Stimulated activated CD4-positive, alpha-beta T cell treated with anti-CD3 and anti-CD28 coated beads, TNF-alpha, amount 100 ng/mL, for 1 hour (primary cell): ENCODE results near the gene STRBP.
"Not testable (repeated sequence)": the region's sequence is repeated elsewhere in the genome, so short reads cannot be mapped to it uniquely, and the experiment has no call there.

Experiments used
- DNase-seq, 3 donors: peaks; one replicate each; pipeline ENCODE4 v3.0.0-alpha.2; 2020; ENCODE audit warnings: low read depth in 3 of 3, low spot score in 1 of 3

The STRBP gene

DNA sequence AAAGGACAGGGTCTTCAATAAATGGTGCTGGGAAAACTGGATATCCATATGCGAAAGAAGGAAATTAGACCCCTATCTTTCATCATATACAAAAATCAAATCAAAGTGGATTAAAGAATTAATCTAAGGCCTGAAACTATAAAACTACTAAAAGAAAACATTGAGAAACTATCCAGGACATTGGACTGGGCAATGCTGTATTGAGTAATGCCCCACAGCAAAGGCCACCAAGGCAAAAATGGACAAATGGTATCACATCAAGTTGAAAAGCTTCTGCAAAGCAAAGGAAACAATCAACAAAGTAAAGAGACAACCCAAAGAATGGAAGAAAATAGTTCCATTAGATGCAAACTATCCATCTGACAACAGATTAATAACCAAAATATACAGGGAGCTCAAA lies 72.3 kb downstream of the STRBP start:
- no peak for DNase-seq

GRCh38 chr9:123194023-123194422 lies 74.4 kb downstream of the STRBP start:
- no peak for DNase-seq

DNA sequence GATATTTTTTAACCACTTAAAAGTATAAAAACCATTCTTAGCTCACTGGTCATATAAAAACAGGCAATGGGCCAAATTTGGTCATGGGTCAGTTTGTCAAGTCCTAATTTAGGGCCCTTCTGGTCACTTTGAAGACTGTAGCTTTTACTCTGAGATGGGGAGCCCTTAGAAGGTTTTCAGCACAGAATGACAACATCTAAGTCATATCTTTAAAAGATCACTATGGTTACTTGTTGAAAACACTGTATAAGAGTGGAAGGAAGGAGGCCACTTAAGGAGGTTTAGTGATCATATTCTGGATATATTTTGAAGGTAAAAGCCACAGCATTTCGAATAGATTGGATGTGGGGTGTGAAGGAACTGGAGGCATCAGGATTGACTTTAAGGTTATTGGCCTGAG lies 76.7 kb downstream of the STRBP start:
- DNase-seq, result no peak

GRCh38 chr9:123191260-123191659 lies 77.1 kb downstream of the STRBP start:
- no peak for DNase-seq

DNA sequence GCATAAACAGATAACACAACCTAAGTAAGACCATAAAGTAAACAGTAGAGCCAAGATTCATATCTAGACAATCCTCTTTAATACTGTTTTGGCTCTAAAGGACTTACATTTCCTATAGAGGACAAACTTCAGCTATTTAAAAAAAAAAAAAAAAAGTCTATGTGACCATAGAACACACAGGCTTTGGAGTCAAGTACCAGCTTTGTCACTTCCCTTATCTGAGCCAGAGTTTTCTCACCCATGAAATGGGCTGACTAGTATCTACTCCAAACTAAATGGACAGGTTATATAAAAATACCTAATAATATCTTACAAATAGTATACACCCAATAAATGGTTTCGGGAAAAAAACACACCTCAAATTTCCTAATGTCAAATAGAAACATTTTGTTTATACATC lies 81.3 kb downstream of the STRBP start:
- DNase-seq, result no peak

DNA sequence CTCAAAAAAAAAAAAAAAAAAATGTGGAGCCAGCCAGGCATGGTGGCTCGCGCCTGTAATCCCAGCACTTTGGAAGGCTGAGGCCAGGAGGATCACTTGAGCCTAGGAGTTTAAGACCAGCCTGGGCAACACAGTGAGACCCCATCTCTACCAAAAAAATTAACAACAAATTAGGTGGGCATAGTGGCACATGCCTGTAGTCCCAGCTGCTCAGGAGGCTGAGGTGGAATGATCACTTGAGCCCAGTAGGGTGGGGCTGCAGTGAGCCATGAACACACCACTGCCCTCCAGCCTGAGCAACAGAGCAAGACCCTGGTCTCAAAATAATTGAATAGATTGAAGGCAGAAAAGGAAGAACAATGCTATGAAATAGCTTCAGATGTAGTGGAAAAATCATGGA lies 82.4 kb downstream of the STRBP start:
- DNase-seq, result not testable (repeated sequence)

DNA sequence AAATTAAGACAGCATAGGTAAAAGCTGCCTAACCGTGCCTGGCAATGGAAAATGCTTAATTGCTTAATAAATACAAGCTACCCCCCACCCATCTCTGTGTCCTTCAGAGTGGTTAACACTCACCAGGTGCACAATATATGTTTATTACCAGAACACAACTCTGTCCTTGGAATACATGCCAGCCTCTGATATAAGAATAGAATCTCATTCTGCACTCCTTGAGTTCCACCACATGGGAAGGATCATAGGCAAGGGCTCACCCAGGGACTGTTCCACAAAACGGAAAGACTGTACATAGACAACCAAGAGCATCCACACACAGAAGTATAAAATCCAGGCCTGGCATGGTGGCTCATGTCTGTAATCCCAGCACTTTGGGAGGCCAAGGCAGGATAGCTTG lies 91.4 kb downstream of the STRBP start:
- no peak for DNase-seq

DNA sequence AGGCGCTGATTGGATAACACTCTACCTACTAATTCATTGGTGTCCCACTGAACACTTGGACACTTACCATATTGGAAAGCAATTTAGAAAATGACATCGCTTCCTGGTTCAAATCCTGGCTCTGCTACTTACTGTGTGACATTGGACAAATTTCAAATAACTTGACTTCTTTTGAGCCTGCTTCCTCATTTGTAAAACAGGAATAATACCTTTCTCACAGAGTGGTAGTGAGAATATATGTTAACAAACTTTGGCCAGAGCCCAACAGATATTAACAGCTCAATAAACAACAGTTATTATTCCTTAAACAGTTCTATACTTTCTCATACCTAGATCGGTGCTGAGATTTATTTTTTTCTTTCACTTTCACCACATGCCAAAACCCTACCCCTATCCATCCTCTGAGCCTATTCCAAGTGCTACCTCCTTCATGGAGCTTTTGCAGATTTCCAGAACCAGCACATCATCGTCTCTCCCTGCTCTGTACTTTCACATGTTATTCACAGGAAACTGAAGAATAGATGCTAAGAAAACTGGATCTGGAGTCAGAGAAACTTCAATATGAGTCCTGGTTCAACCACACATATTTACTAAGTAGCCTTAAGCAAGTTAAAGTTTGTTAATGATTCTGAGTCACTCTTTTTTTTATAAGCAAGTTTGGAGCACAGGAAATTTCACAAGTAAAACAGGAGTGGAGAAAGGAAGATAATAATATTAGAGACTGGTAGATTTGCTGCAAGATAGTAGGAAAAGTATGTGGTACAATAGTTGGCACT lies 92.3 kb downstream of the STRBP start:
- DNase-seq, result no peak

GRCh38 chr9:123174887-123175518 lies 93.4 kb downstream of the STRBP start:
- no peak for DNase-seq

DNA sequence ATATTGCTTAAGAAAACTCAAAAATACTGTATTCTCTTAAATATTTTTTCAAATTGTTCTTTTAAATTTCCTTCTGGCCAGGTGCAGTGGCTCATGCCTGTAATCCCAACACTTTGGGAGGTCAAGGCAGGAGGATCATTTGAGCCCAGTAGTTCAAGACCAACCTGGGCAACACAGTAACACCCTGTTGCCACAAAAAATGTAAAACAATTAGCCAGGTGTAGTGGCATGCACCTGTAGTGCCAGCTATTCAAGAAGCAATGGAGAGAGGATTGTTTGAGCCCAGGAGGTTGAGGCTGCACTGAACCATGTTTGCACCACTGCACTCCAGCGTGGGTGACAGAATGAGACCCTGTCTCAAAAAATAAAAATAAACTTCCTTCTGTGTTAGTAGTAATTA lies 94.3 kb downstream of the STRBP start:
- no peak for DNase-seq

DNA sequence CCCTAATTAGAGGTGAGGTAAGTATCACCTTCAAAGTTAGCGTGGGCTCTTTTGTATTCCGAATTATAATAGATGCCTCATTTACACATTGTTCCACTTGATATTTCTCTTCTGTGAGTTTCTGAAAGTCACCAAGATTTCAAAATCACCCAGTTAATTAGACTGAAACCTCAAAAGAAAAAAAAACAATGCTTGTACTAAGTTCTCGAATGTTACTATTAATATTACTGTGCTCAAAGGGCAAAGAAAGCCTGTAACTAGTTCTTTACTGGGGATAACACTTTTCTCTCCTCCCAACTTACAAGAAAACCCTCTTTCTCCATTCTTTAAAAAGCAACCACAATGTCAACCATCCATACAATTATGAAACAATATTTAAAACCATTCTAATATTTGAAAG lies 98.5 kb downstream of the STRBP start:
- DNase-seq, result no peak

- no peak for DNase-seq
Measured at GRCh38 chr9:123168586-123168985, 99.8 kb downstream of the STRBP start.

DNA sequence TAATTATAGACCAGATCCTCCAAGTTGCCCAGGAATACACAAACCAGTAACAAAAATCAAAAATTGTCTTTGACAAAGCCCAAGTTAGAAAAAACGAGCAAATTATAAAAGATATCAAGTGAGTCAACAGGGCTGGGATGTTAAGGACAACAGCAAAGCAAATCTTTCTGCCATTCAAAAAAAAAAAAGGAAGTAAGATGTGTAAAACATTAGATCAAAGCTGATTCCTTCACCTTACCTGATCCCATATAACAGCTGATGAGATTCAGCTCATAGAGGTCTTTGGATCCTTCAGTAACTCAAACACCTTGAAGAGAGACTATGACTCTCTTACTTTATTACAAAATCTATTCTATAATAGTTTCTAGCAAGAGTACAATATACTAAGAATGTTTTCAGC lies 100.9 kb downstream of the STRBP start:
- no peak for DNase-seq

DNA sequence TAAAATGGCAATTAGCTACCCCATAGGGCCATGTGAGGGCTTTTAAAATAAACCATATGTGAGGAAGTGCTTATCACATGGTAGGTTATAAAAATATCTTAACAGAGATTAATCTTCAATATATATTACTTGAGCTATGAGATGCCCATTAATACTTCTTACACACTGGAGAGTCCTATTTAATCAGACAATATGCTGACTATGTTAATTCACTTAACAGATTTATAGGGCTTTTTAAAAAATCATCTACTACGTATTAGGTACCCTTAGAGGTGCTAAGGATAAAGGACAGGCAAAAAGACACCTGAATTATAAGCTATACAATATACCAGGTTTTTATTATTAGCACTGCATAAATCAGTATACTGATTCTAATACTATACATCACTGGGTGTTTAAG lies 102.6 kb downstream of the STRBP start:
- DNase-seq, result no peak

DNA sequence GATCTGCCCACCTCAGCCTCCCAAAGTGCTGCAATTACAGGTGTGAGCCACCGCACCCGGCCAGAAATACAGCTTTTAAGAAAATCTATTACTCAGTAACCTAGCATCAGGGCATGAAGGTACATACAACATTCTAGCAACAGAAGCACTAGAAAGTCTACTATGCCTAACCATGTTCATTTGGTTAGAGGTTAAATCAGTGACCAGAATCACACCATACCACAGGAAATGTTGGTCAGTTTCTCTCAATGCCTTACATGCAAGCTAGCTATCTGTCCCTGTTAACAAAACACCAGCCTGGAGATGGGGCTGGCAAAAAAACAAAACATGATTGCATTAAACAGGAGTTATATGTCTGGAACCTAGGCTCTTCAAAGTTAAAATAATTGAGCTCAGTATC lies 104.1 kb downstream of the STRBP start:
- no peak for DNase-seq

DNA sequence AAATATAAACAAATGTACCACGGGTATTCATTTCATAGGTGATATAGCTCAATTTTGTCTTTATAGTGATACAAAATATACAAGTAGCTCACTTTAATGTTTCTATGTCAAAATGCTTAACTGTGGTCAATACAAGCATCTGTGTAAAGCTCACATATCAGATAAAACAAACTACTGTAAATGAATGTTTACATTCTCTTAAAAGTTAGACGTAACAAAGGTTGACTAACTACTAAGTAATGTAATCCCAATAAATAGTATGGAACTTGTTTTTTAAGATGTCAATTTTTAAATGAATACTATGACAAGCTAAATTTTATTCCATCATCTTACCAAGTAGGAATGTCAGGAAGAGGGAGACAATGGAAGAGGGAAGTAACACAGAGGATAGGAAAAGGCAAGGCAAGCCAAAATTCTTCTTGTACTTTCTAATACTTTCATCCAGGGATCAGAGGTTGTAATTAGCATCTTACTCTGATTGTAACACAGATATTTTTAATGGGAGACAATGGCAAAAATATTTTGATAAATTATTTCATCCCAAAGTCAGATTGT lies 105.5 kb downstream of the STRBP start:
- DNase-seq, result no peak

- no peak for DNase-seq
Measured at GRCh38 chr9:123162360-123162759, 106.0 kb downstream of the STRBP start.

GRCh38 chr9:123157221-123157620 lies 111.2 kb downstream of the STRBP start:
- DNase-seq, result no peak

- no peak for DNase-seq
Measured at GRCh38 chr9:123150708-123151503, 117.5 kb downstream of the STRBP start.

- DNase-seq, result no peak
Measured at GRCh38 chr9:123149067-123149466, 119.3 kb downstream of the STRBP start.

DNA sequence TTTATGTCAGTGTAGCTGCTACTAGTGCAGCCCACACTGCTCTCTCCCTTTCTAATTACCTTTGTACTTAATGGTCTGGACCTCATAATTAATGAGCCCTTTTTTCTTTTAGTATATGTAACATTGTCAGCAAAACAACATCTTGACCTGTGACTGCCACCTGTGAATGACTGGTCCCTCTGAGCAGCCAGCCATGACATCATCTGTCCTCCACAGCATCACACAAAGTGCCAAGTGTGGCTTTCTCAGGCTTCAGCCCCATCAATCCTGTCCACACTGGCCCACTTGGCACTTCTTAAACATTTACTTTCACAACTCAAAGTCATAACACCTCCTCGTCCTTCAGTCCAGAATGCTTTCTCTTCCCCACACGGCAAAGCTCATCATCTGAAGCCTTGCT lies 130.2 kb downstream of the STRBP start:
- DNase-seq, result no peak

- no peak for DNase-seq
Measured at GRCh38 chr9:123135430-123135829, 133.0 kb downstream of the STRBP start.
